ENCODE results near the gene SCP2D1. TPM values are rescaled to one million over a fixed set of nuclear protein-coding genes. Genes with fewer than 3 reads are reported as not detected.

The SCP2D1 gene
- total RNA-seq, 4 donors from 2014 or later: not detected

GRCh38 chr20:18811904-18812303 is 1.7 kb upstream of the SCP2D1 start:
- Histone ChIP-seq H3K9me3 (no peaks in the 10 kb centered on the region), H3K27ac (no peak overlapping the region), H3K36me3 (no peaks in the 10 kb centered on the region), H3K4me3 (no peak overlapping the region), H3K4me1 (no peaks in the 10 kb centered on the region), H3K27me3 (no peaks in the 10 kb centered on the region)
- DNase-seq: no peak
- WGBS, 2 donors (ENCODE audit: low coverage in 1 of 2): 80 to 91% methylated on average over 3 of the region's 3 CpGs
- TF ChIP-seq EP300 (IDR thresholded peaks at IDR 0.05; ENCODE audit: low read depth) (no peak), POLR2A (IDR thresholded peaks at IDR 0.05) (no peak), POLR2AphosphoS5 (IDR thresholded peaks at IDR 0.05) (no peak), CTCF (IDR thresholded peaks at IDR 0.05) (no peak)
- in situ Hi-C loops (cut with MboI; ENCODE audit: low pct_ligation_motif_present in 1 of 4, low pct_unique_long_range_greater_than_20kb in 1 of 4, low sequenced_read_pairs in 3 of 4): no loop called here
- intact Hi-C loops (cut with DNase I; ENCODE audit: low total_unique reads): no loop called here

GRCh38 chr20:18815194-18815942 is 1.8 kb downstream of the SCP2D1 start:
- Histone ChIP-seq H3K27ac (no peak overlapping the region), H3K4me1 (no peaks in the 10 kb centered on the region), H3K36me3 (no peaks in the 10 kb centered on the region), H3K4me3 (no peak overlapping the region), H3K9me3 (no peaks in the 10 kb centered on the region), H3K27me3 (no peaks in the 10 kb centered on the region)
- WGBS, 2 donors (ENCODE audit: low coverage in 1 of 2): 89 to 94% methylated on average over 5 to 6 of the region's 6 CpGs
- intact Hi-C loops (cut with DNase I; ENCODE audit: low total_unique reads): no loop called here
- TF ChIP-seq EP300 (IDR thresholded peaks at IDR 0.05; ENCODE audit: low read depth) (no peak), CTCF (IDR thresholded peaks at IDR 0.05) (no peak), POLR2A (IDR thresholded peaks at IDR 0.05) (no peak), POLR2AphosphoS5 (IDR thresholded peaks at IDR 0.05) (no peak)
- DNase-seq: no peak
- in situ Hi-C loops (cut with MboI; ENCODE audit: low pct_ligation_motif_present in 1 of 4, low pct_unique_long_range_greater_than_20kb in 1 of 4, low sequenced_read_pairs in 3 of 4): no loop called here

- DNase-seq: peak; percentile 15
These were observed 9.2 kb downstream of the SCP2D1 start for GRCh38 chr20:18822832-18823231.

More at GRCh38 chr20:18822832-18823231, 9.2 kb downstream of the SCP2D1 start:
- peak overlapping the region; percentile 51 to 65 (median 52) for H3K27ac ChIP-seq
- no peaks in the 10 kb centered on the region for H3K9me3 ChIP-seq
- 73% methylated on average over 2 of the region's 2 CpGs; no CpG with 5 or more reads in 1 of the 2 donors for WGBS, 2 donors (ENCODE audit: low coverage in 1 of 2)
- H3K4me3 ChIP-seq: no peak overlapping the region
- no peaks in the 10 kb centered on the region for H3K27me3 ChIP-seq
- in situ Hi-C loops (cut with MboI; ENCODE audit: low pct_ligation_motif_present in 1 of 4, low pct_unique_long_range_greater_than_20kb in 1 of 4, low sequenced_read_pairs in 3 of 4): no loop called here
- no peaks in the 10 kb centered on the region for H3K4me1 ChIP-seq
- H3K36me3 ChIP-seq: no peaks in the 10 kb centered on the region
- intact Hi-C loops (cut with DNase I; ENCODE audit: low total_unique reads): no loop called here
- TF ChIP-seq POLR2A (IDR thresholded peaks at IDR 0.05) (no peak), CTCF (IDR thresholded peaks at IDR 0.05) (no peak), EP300 (IDR thresholded peaks at IDR 0.05; ENCODE audit: low read depth) (no peak), POLR2AphosphoS5 (IDR thresholded peaks at IDR 0.05) (no peak)
